ENCODE measurements around the gene MYL4.

Gene MYL4

GRCh38 chr17:47184681-47185080, 24.5 kb upstream of the MYL4 start:
- ChIA-PET POLR2A (no interaction called here), CTCF (interaction anchor here (1.1 to 1.4 kb wide), 4 partner anchors 13 to 36 kb away, joined by 3 read pairs; no protein-coding TSS in a partner anchor)
- no peak for DNase-seq (ENCODE audit: extremely low spot score)
- TF ChIP-seq, protein P1, sequence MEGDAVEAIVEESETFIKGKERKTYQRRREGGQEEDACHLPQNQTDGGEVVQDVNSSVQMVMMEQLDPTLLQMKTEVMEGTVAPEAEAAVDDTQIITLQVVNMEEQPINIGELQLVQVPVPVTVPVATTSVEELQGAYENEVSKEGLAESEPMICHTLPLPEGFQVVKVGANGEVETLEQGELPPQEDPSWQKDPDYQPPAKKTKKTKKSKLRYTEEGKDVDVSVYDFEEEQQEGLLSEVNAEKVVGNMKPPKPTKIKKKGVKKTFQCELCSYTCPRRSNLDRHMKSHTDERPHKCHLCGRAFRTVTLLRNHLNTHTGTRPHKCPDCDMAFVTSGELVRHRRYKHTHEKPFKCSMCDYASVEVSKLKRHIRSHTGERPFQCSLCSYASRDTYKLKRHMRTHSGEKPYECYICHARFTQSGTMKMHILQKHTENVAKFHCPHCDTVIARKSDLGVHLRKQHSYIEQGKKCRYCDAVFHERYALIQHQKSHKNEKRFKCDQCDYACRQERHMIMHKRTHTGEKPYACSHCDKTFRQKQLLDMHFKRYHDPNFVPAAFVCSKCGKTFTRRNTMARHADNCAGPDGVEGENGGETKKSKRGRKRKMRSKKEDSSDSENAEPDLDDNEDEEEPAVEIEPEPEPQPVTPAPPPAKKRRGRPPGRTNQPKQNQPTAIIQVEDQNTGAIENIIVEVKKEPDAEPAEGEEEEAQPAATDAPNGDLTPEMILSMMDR (IDR thresholded peaks at IDR 0.05; ENCODE audit: control extremely low read depth, extremely low read depth, low read depth, missing control alignments), result no peak

GRCh38 chr17:47188271-47188875, 20.8 kb upstream of the MYL4 start:
- CTCF ChIA-PET, result interaction anchor here (1.0 to 1.4 kb wide), 2 partner anchors 27 to 428 kb away, joined by 3 read pairs; no protein-coding TSS in a partner anchor
- POLR2A ChIA-PET, result no interaction called here
- no peak for DNase-seq (ENCODE audit: extremely low spot score)
- TF ChIP-seq, protein P1 (IDR thresholded peaks at IDR 0.05; ENCODE audit: control extremely low read depth, extremely low read depth, low read depth, missing control alignments), result no peak

DNA sequence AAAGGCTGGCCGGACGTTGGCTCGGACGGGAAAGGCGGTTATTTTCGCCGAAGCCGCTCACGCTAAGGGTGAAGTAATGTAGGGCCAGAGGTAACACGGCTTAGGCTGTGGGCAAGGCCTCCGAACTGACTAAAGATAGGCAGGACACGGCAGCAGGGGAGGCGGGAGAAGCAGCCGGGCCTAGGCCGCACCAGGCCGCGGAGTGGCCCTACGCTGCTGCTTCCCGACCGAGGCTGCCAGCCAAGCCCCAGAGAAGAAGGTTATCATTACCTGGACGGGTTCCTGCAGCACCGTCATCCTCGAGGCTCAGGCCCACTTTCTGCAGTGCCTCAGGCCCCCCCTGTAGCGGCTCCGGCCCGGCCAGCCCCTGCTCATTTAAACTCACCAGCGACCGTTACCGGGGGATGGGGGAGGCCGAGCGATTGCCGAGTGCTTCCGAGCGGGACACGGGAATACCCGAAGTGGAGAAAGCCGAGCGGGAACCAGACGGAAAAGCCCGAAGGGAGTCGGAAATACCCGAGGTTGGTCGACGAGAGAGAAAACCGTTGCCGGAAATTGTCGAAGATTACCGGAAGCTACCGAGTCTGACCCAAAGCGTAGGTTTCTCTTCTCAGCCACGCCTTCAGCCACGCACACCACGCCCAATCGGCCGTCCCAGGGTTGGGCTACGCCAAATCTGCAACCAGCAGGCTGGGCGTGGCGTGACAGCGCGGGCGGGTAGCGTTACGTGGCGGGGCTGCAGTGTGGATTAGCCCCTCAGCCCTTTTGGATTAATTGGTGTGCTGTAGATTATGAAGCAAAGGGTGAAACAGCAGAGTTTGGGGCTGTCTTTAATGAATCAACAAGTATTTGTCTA, 20.0 kb upstream of the MYL4 start, which contains the start of gene CDC27:
CDC27 (minus strand) TSS at position 420 of the 856 bp plus-strand sequence; CDS start at position 297, 123 bp downstream.
- POLR2A ChIA-PET, result interaction anchor here (1.3 kb wide), 1 partner anchor 16 kb away, joined by 6 read pairs; no protein-coding TSS in a partner anchor
- TF ChIP-seq, protein P1 (IDR thresholded peaks at IDR 0.05; ENCODE audit: control extremely low read depth, extremely low read depth, low read depth, missing control alignments), result no peak
- CTCF ChIA-PET, result interaction anchor here (0.6 to 2.9 kb wide), 6 partner anchors 15 to 427 kb away, joined by 3 to 16 read pairs (median 4); no protein-coding TSS in a partner anchor
- DNase-seq (ENCODE audit: extremely low spot score), result peak; percentile 98

DNA sequence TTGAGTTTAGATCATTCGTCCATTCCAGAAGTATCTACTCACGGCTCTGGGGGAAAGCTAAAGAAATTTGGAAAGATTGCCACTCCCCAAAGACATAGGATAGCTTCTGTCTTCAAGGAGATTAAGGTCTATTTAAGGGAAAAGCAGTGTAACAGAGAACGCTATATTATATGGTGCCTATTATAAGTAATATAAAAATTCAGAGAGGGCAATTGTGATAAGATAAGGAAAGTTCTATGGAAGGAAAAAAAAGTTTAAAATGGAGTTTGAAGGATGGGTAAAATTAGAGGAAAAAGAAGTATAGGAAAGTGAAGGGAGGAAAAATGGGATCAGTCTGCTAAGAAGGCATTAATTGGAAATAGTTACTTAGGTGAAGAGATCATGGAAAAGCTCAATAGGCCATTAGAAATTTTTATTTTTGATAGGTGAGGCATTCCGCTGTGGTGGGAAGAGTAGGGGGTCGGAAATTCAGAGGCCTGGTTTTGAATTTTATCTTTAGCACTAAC, 19.4 kb upstream of the MYL4 start:
- ChIA-PET CTCF (interaction anchor here (0.6 to 2.9 kb wide), 6 partner anchors 15 to 426 kb away, joined by 3 to 16 read pairs (median 4); no protein-coding TSS in a partner anchor), POLR2A (interaction anchor here (1.3 kb wide), 1 partner anchor 15 kb away, joined by 6 read pairs; no protein-coding TSS in a partner anchor)
- DNase-seq (ENCODE audit: extremely low spot score), result no peak

DNA sequence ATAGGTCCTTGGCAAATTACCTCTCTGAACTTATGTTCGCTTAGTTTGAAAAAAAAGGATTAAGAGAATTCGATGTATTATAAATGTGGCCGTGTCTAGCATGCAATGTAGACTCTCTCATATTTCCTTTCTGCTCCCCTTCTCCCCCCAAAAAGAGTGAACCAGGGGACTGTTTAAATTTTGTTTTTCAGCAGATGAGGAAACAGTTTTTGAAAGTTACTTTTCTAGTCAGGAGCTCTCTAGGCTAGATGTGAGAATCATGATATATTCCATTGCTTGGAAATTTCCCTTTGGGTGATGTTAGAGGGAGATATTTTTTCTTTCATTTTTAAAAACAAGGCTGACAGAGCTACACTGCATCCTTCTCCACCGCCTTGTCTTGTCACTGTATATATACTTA, 18.9 kb upstream of the MYL4 start:
- CTCF ChIA-PET, result interaction anchor here (1.2 to 2.9 kb wide), 7 partner anchors 9 to 126 kb away, joined by 3 to 16 read pairs (median 5); no protein-coding TSS in a partner anchor
- TF ChIP-seq, protein P1 (IDR thresholded peaks at IDR 0.05; ENCODE audit: control extremely low read depth, extremely low read depth, low read depth, missing control alignments), result no peak
- no peak for DNase-seq (ENCODE audit: extremely low spot score)
- POLR2A ChIA-PET, result interaction anchor here (0.6 to 1.3 kb wide), 2 partner anchors 14 to 494 kb away, joined by 3 to 6 read pairs; no protein-coding TSS in a partner anchor

More for the DNA sequence above, 19.4 kb upstream of the MYL4 start:
- TF ChIP-seq, protein P1 (IDR thresholded peaks at IDR 0.05; ENCODE audit: control extremely low read depth, extremely low read depth, low read depth, missing control alignments), result no peak

- POLR2A ChIA-PET, result interaction anchor here (0.6 to 0.7 kb wide), 2 partner anchors 55 to 494 kb away, joined by 3 read pairs; no protein-coding TSS in a partner anchor
- DNase-seq (ENCODE audit: extremely low spot score), result no peak
- TF ChIP-seq, protein P1 (IDR thresholded peaks at IDR 0.05; ENCODE audit: control extremely low read depth, extremely low read depth, low read depth, missing control alignments), result no peak
- CTCF ChIA-PET, result interaction anchor here (0.6 to 2.9 kb wide), 6 partner anchors 8 to 125 kb away, joined by 3 to 16 read pairs (median 4); no protein-coding TSS in a partner anchor
Observed at GRCh38 chr17:47190770-47191169, 18.4 kb upstream of the MYL4 start.

Data from GM10248 (cell line).